GM23338 (cell line): Measurements from ENCODE around the gene FCHSD2. TPM values are rescaled to one million over a fixed set of nuclear protein-coding genes. Genes with fewer than 3 reads are reported as not detected.
"Not testable (repeated sequence)": the region's sequence is repeated elsewhere in the genome, so short reads cannot be mapped to it uniquely, and the experiment has no call there.

Experiments
- ATAC-seq: fragments of 200-7000 bp; cut with Tn5 transposase; 3 replicates; pipeline ENCODE4 v1.9.1; 2020
- DNase-seq: peaks from one replicate; pipeline ENCODE4 v3.0.0-alpha.2; 2015; ENCODE audit warnings: low spot score
- H2AFZ ChIP-seq: fragments of 200-600 bp; sonication (generic); 2 replicates; pipeline ENCODE4 v1.8.0; 2016; ENCODE audit warnings: antibody characterized with exemption, mild to moderate bottlenecking, moderate library complexity
- H3F3A ChIP-seq: fragments of 200-600 bp; sonication (generic); replicated peaks from 2 replicates; pipeline ENCODE4 v1.8.0; 2017; ENCODE audit warnings: antibody characterized with exemption, mixed run types, low read depth
- H3K27ac ChIP-seq: fragments of 200-600 bp; sonication (generic); 2 replicates; pipeline ENCODE4 v1.6.1; 2016; ENCODE audit warnings: low read depth
- H3K27me3 ChIP-seq: fragments of 200-600 bp; sonication (generic); 2 replicates; pipeline ENCODE4 v1.8.0; 2016; ENCODE audit warnings: mild to moderate bottlenecking, mixed run types, moderate library complexity; ENCODE audit not compliant: insufficient read depth
- H3K36me3 ChIP-seq: fragments of 200-600 bp; sonication (generic); 2 replicates; pipeline ENCODE4 v1.8.0; 2016; ENCODE audit warnings: mild to moderate bottlenecking; ENCODE audit not compliant: insufficient read depth
- H3K4me1 ChIP-seq: fragments of 200-600 bp; sonication (generic); 2 replicates; pipeline ENCODE4 v1.8.0; 2016; ENCODE audit warnings: mild to moderate bottlenecking, moderate library complexity; ENCODE audit not compliant: insufficient read depth
- H3K4me2 ChIP-seq: fragments of 200-600 bp; sonication (generic); 2 replicates; pipeline ENCODE4 v1.7.1; 2017; ENCODE audit warnings: mixed run types
- H3K4me3 ChIP-seq: fragments of 200-600 bp; sonication (generic); 2 replicates; pipeline ENCODE4 v1.6.1; 2016; ENCODE audit warnings: mixed run types
- H3K79me2 ChIP-seq: fragments of 200-600 bp; sonication (generic); replicated peaks from 2 replicates; pipeline ENCODE4 v1.8.0; 2017; ENCODE audit warnings: mild to moderate bottlenecking; ENCODE audit not compliant: insufficient read depth
- H3K9me2 ChIP-seq: fragments of 200-600 bp; sonication (generic); 2 replicates; pipeline ENCODE4 v1.8.0; 2017; ENCODE audit not compliant: insufficient read depth
- H4K20me1 ChIP-seq: fragments of 200-600 bp; sonication (generic); replicated peaks from 2 replicates; pipeline ENCODE4 v1.8.0; 2017; ENCODE audit warnings: mild to moderate bottlenecking; ENCODE audit not compliant: insufficient read depth
- H3K27ac Mint-ChIP-seq: 2 replicates; pipeline ENCODE4 v1.8.0; 2020; ENCODE audit warnings: inconsistent platforms, mild to moderate bottlenecking, moderate library complexity, mixed read lengths
- H3K27me3 Mint-ChIP-seq: 3 replicates; pipeline ENCODE4 v1.8.0; 2022; ENCODE audit warnings: low read depth, mild to moderate bottlenecking, moderate library complexity, mixed read lengths, inconsistent platforms; ENCODE audit not compliant: insufficient read depth, poor library complexity
- H3K36me3 Mint-ChIP-seq: 3 replicates; pipeline ENCODE4 v1.8.0; 2021; ENCODE audit warnings: low read depth, mild to moderate bottlenecking, inconsistent platforms, moderate library complexity, mixed read lengths
- H3K4me1 Mint-ChIP-seq: 3 replicates; pipeline ENCODE4 v1.8.0; 2020; ENCODE audit warnings: mild to moderate bottlenecking, inconsistent platforms, mixed read lengths
- H3K4me3 Mint-ChIP-seq: 3 replicates; pipeline ENCODE4 v1.8.0; 2021; ENCODE audit warnings: moderate library complexity, mild to moderate bottlenecking, inconsistent platforms, mixed read lengths
- H3K9me3 Mint-ChIP-seq: 3 replicates; pipeline ENCODE4 v1.8.0; 2020; ENCODE audit warnings: moderate library complexity, mild to moderate bottlenecking, inconsistent platforms, mixed read lengths
- CREB1 ChIP-seq: fragments of 250-450 bp; sonication (Bioruptor Pico); IDR thresholded peaks from 2 replicates; pipeline ENCODE4 v1.5.0; 2020; ENCODE audit warnings: low read depth, mild to moderate bottlenecking, moderate library complexity
- CTCF ChIP-seq, 2 experiments: fragments of 200-600 bp in 1 of 2; sonication (generic) in 1 of 2; conservative IDR thresholded peaks; 2 replicates each; pipeline versions ENCODE4 v1.5.1 to v1.6.1; 2016 to 2017; ENCODE audit warnings: antibody characterized with exemption in 2 of 2, low read depth in 2 of 2, mild to moderate bottlenecking in 2 of 2, moderate library complexity in 1 of 2
- ETS1 ChIP-seq: IDR thresholded peaks from 2 replicates; pipeline ENCODE4 v1.6.1; 2016; ENCODE audit warnings: antibody characterized with exemption
- JUNB ChIP-seq: IDR thresholded peaks from one replicate; pipeline ENCODE4 v1.6.1; 2016; ENCODE audit warnings: antibody characterized with exemption; ENCODE audit not compliant: unreplicated experiment
- POLR2AphosphoS5 ChIP-seq: IDR thresholded peaks from 2 replicates; pipeline ENCODE4 v1.6.1; 2016; ENCODE audit warnings: antibody characterized with exemption, low read depth
- REST ChIP-seq: IDR thresholded peaks from one replicate; pipeline ENCODE4 v1.6.1; 2018; ENCODE audit warnings: antibody characterized with exemption; ENCODE audit not compliant: unreplicated experiment
- polyA plus RNA-seq: library from polyadenylated mRNA; unstranded; fragments of >200 nt; fragmentation: Nextera tagmentation; extraction: Ambion mirVana; gene quantifications from 2 replicates; pipeline ENCODE4 v1.2.1, GENCODE V29; 2016
- total RNA-seq: library from RNA; depleted of rRNA; stranded (reverse); fragments of >200 nt; shearing (Covaris generic); gene quantifications from 2 replicates; pipeline ENCODE4 v1.2.3, GENCODE V29; 2014

The FCHSD2 gene
- total and polyA plus RNA-seq, 2 experiments from 2014 or later: 3.6 to 5.2 TPM

GRCh38 chr11:72912253-72912652, 229.9 kb downstream of the FCHSD2 start:
- DNase-seq (no peak), ATAC-seq (no peak)
- Histone ChIP-seq H3K79me2 (no peaks in the 10 kb centered on the region), H3K4me3 (no peak overlapping the region), H3K27ac (no peak overlapping the region), H3K4me2 (no peak overlapping the region), H3F3A (no peaks in the 10 kb centered on the region), H3K27me3 (no peaks in the 10 kb centered on the region), H2AFZ (no peak overlapping the region), H3K9me2 (no peaks in the 10 kb centered on the region; the same call in 1 of the 2 replicates), H3K36me3 (peaks cover 15% of the 10 kb centered on the region), H3K4me1 (no peaks in the 10 kb centered on the region), H4K20me1 (no peaks in the 10 kb centered on the region)
- Mint-ChIP-seq H3K9me3 (peaks cover 63% of the 10 kb centered on the region), H3K4me3 (no peak overlapping the region), H3K4me1 (no peaks in the 10 kb centered on the region), H3K27ac (no peak overlapping the region), H3K36me3 (peaks cover 37% of the 10 kb centered on the region), H3K27me3 (no peaks in the 10 kb centered on the region)
- no peak for TF ChIP-seq JUNB
- no peak for TF ChIP-seq CREB1 (CRISPR knock-in tag)
- no peak for TF ChIP-seq POLR2AphosphoS5

GRCh38 chr11:72909558-72910388, 232.3 kb downstream of the FCHSD2 start:
- not testable (repeated sequence) for ATAC-seq, DNase-seq, H3K4me1 Mint-ChIP-seq, H3K4me1 ChIP-seq, H3K4me3 ChIP-seq, H3F3A ChIP-seq, H3K4me2 ChIP-seq, H3K27me3 Mint-ChIP-seq, H4K20me1 ChIP-seq, H2AFZ ChIP-seq, H3K9me2 ChIP-seq, H3K4me3 Mint-ChIP-seq, H3K27ac Mint-ChIP-seq, H3K27ac ChIP-seq, H3K27me3 ChIP-seq, H3K79me2 ChIP-seq
- Mint-ChIP-seq H3K9me3 (peaks cover 78% of the 10 kb centered on the region), H3K36me3 (peaks cover 41% of the 10 kb centered on the region)
- peaks cover 15% of the 10 kb centered on the region for H3K36me3 ChIP-seq

GRCh38 chr11:72908032-72908676, 234.0 kb downstream of the FCHSD2 start:
- no peak overlapping the region for H3K4me3 ChIP-seq
- Mint-ChIP-seq H3K27me3 (no peaks in the 10 kb centered on the region), H3K9me3 (peaks cover 67% of the 10 kb centered on the region), H3K4me3 (no peak overlapping the region), H3K27ac (no peak overlapping the region), H3K36me3 (peaks cover 41% of the 10 kb centered on the region), H3K4me1 (peaks cover 14% of the 10 kb centered on the region)
- H3K27me3 ChIP-seq: no peaks in the 10 kb centered on the region
- no peaks in the 10 kb centered on the region for H4K20me1 ChIP-seq
- peaks cover 19% of the 10 kb centered on the region for H3K4me1 ChIP-seq
- DNase-seq (no peak), ATAC-seq (no peak)
- no peaks in the 10 kb centered on the region; the same call in 1 of the 2 replicates for H3K9me2 ChIP-seq
- H3K36me3 ChIP-seq: peaks cover 15% of the 10 kb centered on the region
- no peaks in the 10 kb centered on the region for H3F3A ChIP-seq
- H3K27ac ChIP-seq: no peak overlapping the region
- no peak overlapping the region for H2AFZ ChIP-seq
- no peak overlapping the region for H3K4me2 ChIP-seq
- no peaks in the 10 kb centered on the region for H3K79me2 ChIP-seq
- TF ChIP-seq ETS1: no peak
- TF ChIP-seq CTCF (conservative IDR thresholded peaks at IDR 0.05; ENCODE audit: low read depth in 2 of 2): no peak
- TF ChIP-seq REST: no peak
